Activated naive CD8-positive, alpha-beta T cell treated with anti-CD3 and anti-CD28 coated beads, Interleukin-2, amount 10 ng/mL, durations not matched to agents 7 days and 5 days (primary cell): ENCODE results near the gene TRIM5. TPM values are rescaled to one million over a fixed set of nuclear protein-coding genes. Genes with fewer than 3 reads are reported as not detected.
"Not testable (repeated sequence)": the region's sequence is repeated elsewhere in the genome, so short reads cannot be mapped to it uniquely, and the experiment has no call there.

Experiments used
- ATAC-seq: fragments of 150-1000 bp; cut with Tn5 transposase; one replicate; pipeline ENCODE4 v1.10.0; 2021; ENCODE audit warnings: low read depth, moderate library complexity
- POLR2A ChIA-PET: fragments of 350-600 bp; sonication (Branson Sonifier 250); formaldehyde crosslinking; loops from one replicate; lab custom pipeline; 2021; ENCODE audit warnings: antibody characterized with exemption; lab: Charles Lee
- DNase-seq: peaks from one replicate; pipeline ENCODE4 v3.0.0; 2021
- H3K27ac Mint-ChIP-seq: one replicate; pipeline ENCODE4 v1.8.0; 2022; ENCODE audit warnings: mild to moderate bottlenecking, mixed read lengths
- H3K27me3 Mint-ChIP-seq: one replicate; pipeline ENCODE4 v1.8.0; 2022; ENCODE audit warnings: mild to moderate bottlenecking, moderate library complexity, mixed read lengths
- H3K36me3 Mint-ChIP-seq: one replicate; pipeline ENCODE4 v1.8.0; 2021; ENCODE audit warnings: mild to moderate bottlenecking, mixed read lengths
- H3K4me1 Mint-ChIP-seq: one replicate; pipeline ENCODE4 v1.8.0; 2021; ENCODE audit warnings: mixed read lengths
- H3K4me3 Mint-ChIP-seq: one replicate; pipeline ENCODE4 v1.8.0; 2022; ENCODE audit warnings: mild to moderate bottlenecking, moderate library complexity, mixed read lengths
- H3K9me3 Mint-ChIP-seq: one replicate; pipeline ENCODE4 v1.8.0; 2021; ENCODE audit warnings: mixed read lengths
- total RNA-seq, 2 experiments: library from RNA; stranded (reverse); gene quantifications; one replicate each; pipeline ENCODE4 v1.2.3, GENCODE V29; 2021

The TRIM5 gene
- total RNA-seq, 2 experiments from 2014 or later = 33.1 to 36.4 TPM

- ATAC-seq (no peak), DNase-seq (no peak)
- POLR2A ChIA-PET = interaction anchor here (0.6 kb wide), 1 partner anchor 9 kb away, joined by 3 read pairs; the partner anchor contains the start of gene TRIM22
- H3K4me3 Mint-ChIP-seq = no peak overlapping the region
- peaks cover 52% of the 10 kb centered on the region for H3K4me1 Mint-ChIP-seq
- H3K27me3 Mint-ChIP-seq = no peaks in the 10 kb centered on the region
- no peak overlapping the region for H3K27ac Mint-ChIP-seq
- H3K9me3 Mint-ChIP-seq = no peaks in the 10 kb centered on the region
- H3K36me3 Mint-ChIP-seq = peaks cover 59% of the 10 kb centered on the region
These were observed 13.4 kb upstream of the TRIM5 start for GRCh38 chr11:5698281-5698680.

- peak overlapping the region; percentile 43 for H3K4me3 Mint-ChIP-seq
- H3K27me3 Mint-ChIP-seq = no peaks in the 10 kb centered on the region
- no peaks in the 10 kb centered on the region for H3K9me3 Mint-ChIP-seq
- no peak for DNase-seq
- peaks cover 54% of the 10 kb centered on the region for H3K36me3 Mint-ChIP-seq
- no peak for ATAC-seq
- peaks cover 54% of the 10 kb centered on the region for H3K4me1 Mint-ChIP-seq
- POLR2A ChIA-PET = interaction anchor here (1.6 to 1.9 kb wide), 2 partner anchors 12 to 72 kb away, joined by 4 to 11 read pairs; partner anchors contain the start of genes TRIM34 and TRIM5
- peak overlapping the region; percentile 53 for H3K27ac Mint-ChIP-seq
These were observed 11.3 kb upstream of the TRIM5 start for GRCh38 chr11:5696210-5696609.

GRCh38 chr11:5695580-5695979 is 10.7 kb upstream of the TRIM5 start:
- ATAC-seq (no peak), DNase-seq (no peak)
- H3K27ac Mint-ChIP-seq = no peak overlapping the region
- no peak overlapping the region for H3K4me3 Mint-ChIP-seq
- H3K4me1 Mint-ChIP-seq = peaks cover 48% of the 10 kb centered on the region
- POLR2A ChIA-PET = interaction anchor here (0.6 to 3.2 kb wide), 4 partner anchors 11 to 71 kb away, joined by 3 to 14 read pairs (median 8); partner anchors contain the start of genes TRIM34 and TRIM5
- no peaks in the 10 kb centered on the region for H3K9me3 Mint-ChIP-seq
- H3K27me3 Mint-ChIP-seq = no peaks in the 10 kb centered on the region
- peaks cover 54% of the 10 kb centered on the region for H3K36me3 Mint-ChIP-seq

- Mint-ChIP-seq H3K4me3 (peak overlapping the region; percentile 64), H3K4me1 (peaks cover 47% of the 10 kb centered on the region), H3K27ac (peak overlapping the region; percentile 53), H3K9me3 (no peaks in the 10 kb centered on the region), H3K36me3 (peaks cover 54% of the 10 kb centered on the region), H3K27me3 (no peaks in the 10 kb centered on the region)
- DNase-seq (no peak), ATAC-seq (no peak)
- POLR2A ChIA-PET = interaction anchor here (3.2 kb wide), 1 partner anchor 10 kb away, joined by 14 read pairs; the partner anchor contains the start of gene TRIM5
These were observed 9.8 kb upstream of the TRIM5 start for GRCh38 chr11:5694642-5695041.

- ATAC-seq (peak; percentile 11), DNase-seq (no peak)
- POLR2A ChIA-PET = interaction anchor here (2.7 to 4.5 kb wide), 3 partner anchors 9 to 67 kb away, joined by 14 to 72 read pairs (median 29); partner anchors contain the start of gene TRIM34
- H3K27ac Mint-ChIP-seq = peak overlapping the region; percentile 99
- H3K4me3 Mint-ChIP-seq = peak overlapping the region; percentile 96
- H3K4me1 Mint-ChIP-seq = peaks cover 49% of the 10 kb centered on the region
- peaks cover 41% of the 10 kb centered on the region for H3K36me3 Mint-ChIP-seq
- no peaks in the 10 kb centered on the region for H3K9me3 Mint-ChIP-seq
- no peaks in the 10 kb centered on the region for H3K27me3 Mint-ChIP-seq
These were observed 7.1 kb upstream of the TRIM5 start for GRCh38 chr11:5691964-5692361.

- DNase-seq, H3K9me3 Mint-ChIP-seq, ATAC-seq, H3K27me3 Mint-ChIP-seq: not testable (repeated sequence)
- peaks cover 37% of the 10 kb centered on the region for H3K36me3 Mint-ChIP-seq
- H3K4me1 Mint-ChIP-seq = peaks cover 46% of the 10 kb centered on the region
- peak overlapping the region; percentile 99 for H3K27ac Mint-ChIP-seq
- POLR2A ChIA-PET = interaction anchor here (0.7 to 4.5 kb wide), 4 partner anchors 9 to 66 kb away, joined by 3 to 72 read pairs (median 22); partner anchors contain the start of gene TRIM34
- H3K4me3 Mint-ChIP-seq = peak overlapping the region; percentile 96
These were observed 6.5 kb upstream of the TRIM5 start for GRCh38 chr11:5691238-5691963.

- no peak for DNase-seq
- peak overlapping the region; percentile 96 for H3K4me3 Mint-ChIP-seq
- H3K36me3 Mint-ChIP-seq = peaks cover 32% of the 10 kb centered on the region
- no peak for ATAC-seq
- peaks cover 44% of the 10 kb centered on the region for H3K4me1 Mint-ChIP-seq
- no peaks in the 10 kb centered on the region for H3K27me3 Mint-ChIP-seq
- H3K27ac Mint-ChIP-seq = peak overlapping the region; percentile 99
- H3K9me3 Mint-ChIP-seq = no peaks in the 10 kb centered on the region
- POLR2A ChIA-PET = interaction anchor here (0.7 to 4.5 kb wide), 8 partner anchors 10 to 119 kb away, joined by 3 to 72 read pairs (median 6); partner anchors contain the start of genes OR52N2 and TRIM34
These were observed 5.9 kb upstream of the TRIM5 start for GRCh38 chr11:5690736-5691135.

GRCh38 chr11:5690216-5690615 is 5.3 kb upstream of the TRIM5 start:
- Mint-ChIP-seq H3K36me3 (peaks cover 31% of the 10 kb centered on the region), H3K27me3 (no peaks in the 10 kb centered on the region), H3K4me1 (peaks cover 41% of the 10 kb centered on the region), H3K9me3 (no peaks in the 10 kb centered on the region), H3K27ac (peak overlapping the region; percentile 99), H3K4me3 (peak overlapping the region; percentile 96)
- DNase-seq (no peak), ATAC-seq (no peak)
- POLR2A ChIA-PET = interaction anchor here (0.8 to 4.5 kb wide), 10 partner anchors 10 to 540 kb away, joined by 3 to 72 read pairs (median 6); partner anchors contain the start of genes OR52N2 and TRIM34

GRCh38 chr11:5689551-5689983 is 4.7 kb upstream of the TRIM5 start, which contains the start of gene TRIM22:
Gene TRIM22, plus strand, starts transcription at chr11:5689790. Its CDS starts 6,443 bp downstream, at chr11:5696233.
- Mint-ChIP-seq H3K4me1 (peaks cover 40% of the 10 kb centered on the region), H3K27ac (peak within 1 kb of the TSS; percentile 99), H3K9me3 (no peaks in the 10 kb centered on the region), H3K4me3 (peak within 1 kb of the TSS; percentile 96), H3K27me3 (no peaks in the 10 kb centered on the region), H3K36me3 (peaks cover 27% of the 10 kb centered on the region)
- DNase-seq = peak; percentile 49
- POLR2A ChIA-PET = interaction anchor here (0.8 to 4.5 kb wide), 9 partner anchors 8 to 541 kb away, joined by 3 to 72 read pairs (median 6); partner anchors contain the start of gene TRIM34
- peak; percentile 77 for ATAC-seq

- H3K4me3 Mint-ChIP-seq = peak overlapping the region; percentile 96
- POLR2A ChIA-PET = interaction anchor here (0.6 to 4.5 kb wide), 3 partner anchors 15 to 68 kb away, joined by 4 to 72 read pairs (median 6); partner anchors contain the start of gene TRIM34
- ATAC-seq = no peak
These were observed 3.6 kb upstream of the TRIM5 start for GRCh38 chr11:5688482-5688881.

GRCh38 chr11:5686426-5686825 is 1.6 kb upstream of the TRIM5 start:
- POLR2A ChIA-PET = interaction anchor here (0.6 to 3.5 kb wide), 2 partner anchors 60 to 675 kb away, joined by 3 to 36 read pairs; partner anchors contain the start of gene TRIM34
- DNase-seq = no peak
- Mint-ChIP-seq H3K36me3 (peaks cover 23% of the 10 kb centered on the region), H3K4me1 (peaks cover 33% of the 10 kb centered on the region), H3K27me3 (no peaks in the 10 kb centered on the region), H3K4me3 (no peak overlapping the region), H3K27ac (no peak overlapping the region), H3K9me3 (peaks cover 5% of the 10 kb centered on the region)
- no peak for ATAC-seq

More at GRCh38 chr11:5688482-5688881, 3.6 kb upstream of the TRIM5 start:
- DNase-seq = no peak
- Mint-ChIP-seq H3K36me3 (peaks cover 26% of the 10 kb centered on the region), H3K4me1 (peaks cover 37% of the 10 kb centered on the region), H3K9me3 (peaks cover 3% of the 10 kb centered on the region), H3K27ac (peak overlapping the region; percentile 99), H3K27me3 (no peaks in the 10 kb centered on the region)

- POLR2A ChIA-PET = interaction anchor here (0.9 to 3.5 kb wide), 16 partner anchors 10 to 1291 kb away, joined by 3 to 36 read pairs (median 5); partner anchors contain the start of genes TRIM21 and TRIM34
- H3K9me3 Mint-ChIP-seq = peaks cover 5% of the 10 kb centered on the region
- peak overlapping the region; percentile 97 for H3K4me3 Mint-ChIP-seq
- no peak for ATAC-seq
- no peak for DNase-seq
- H3K4me1 Mint-ChIP-seq = peaks cover 50% of the 10 kb centered on the region
- no peaks in the 10 kb centered on the region for H3K27me3 Mint-ChIP-seq
- H3K36me3 Mint-ChIP-seq = peaks cover 27% of the 10 kb centered on the region
- H3K27ac Mint-ChIP-seq = peak overlapping the region; percentile 91
These were observed 733 bp downstream of the TRIM5 start for GRCh38 chr11:5684036-5684645.
